ENCODE measurements around the gene APOL5.
"Not testable (repeated sequence)": the region's sequence is repeated elsewhere in the genome, so short reads cannot be mapped to it uniquely, and the experiment has no call there.

APOL5 gene, protein sequence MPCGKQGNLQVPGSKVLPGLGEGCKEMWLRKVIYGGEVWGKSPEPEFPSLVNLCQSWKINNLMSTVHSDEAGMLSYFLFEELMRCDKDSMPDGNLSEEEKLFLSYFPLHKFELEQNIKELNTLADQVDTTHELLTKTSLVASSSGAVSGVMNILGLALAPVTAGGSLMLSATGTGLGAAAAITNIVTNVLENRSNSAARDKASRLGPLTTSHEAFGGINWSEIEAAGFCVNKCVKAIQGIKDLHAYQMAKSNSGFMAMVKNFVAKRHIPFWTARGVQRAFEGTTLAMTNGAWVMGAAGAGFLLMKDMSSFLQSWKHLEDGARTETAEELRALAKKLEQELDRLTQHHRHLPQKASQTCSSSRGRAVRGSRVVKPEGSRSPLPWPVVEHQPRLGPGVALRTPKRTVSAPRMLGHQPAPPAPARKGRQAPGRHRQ

DNA sequence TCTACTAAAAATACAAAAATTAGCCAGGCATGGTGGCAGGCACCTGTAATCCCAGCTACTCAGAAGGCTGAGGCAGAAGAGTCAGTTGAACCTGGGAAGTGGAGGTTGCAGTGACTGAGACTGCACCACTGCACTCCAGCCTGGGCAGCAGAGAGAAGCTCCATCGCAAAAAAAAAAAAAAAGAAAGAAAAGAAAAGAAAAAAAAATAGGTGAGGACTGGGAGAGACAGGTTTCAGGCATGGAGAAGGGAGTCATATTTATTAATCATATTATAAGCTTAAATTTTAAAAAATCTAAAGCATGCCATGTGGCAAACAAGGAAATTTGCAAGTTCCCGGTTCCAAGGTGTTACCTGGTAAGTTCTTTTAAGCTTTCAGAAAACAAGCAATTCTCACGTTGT lies at the start of gene APOL5:
Gene APOL5, plus strand, starts transcription at position 301 of the 400 bp plus-strand sequence. Its CDS starts 0 bp downstream, at position 301.
- DNase-seq: no peak

DNA sequence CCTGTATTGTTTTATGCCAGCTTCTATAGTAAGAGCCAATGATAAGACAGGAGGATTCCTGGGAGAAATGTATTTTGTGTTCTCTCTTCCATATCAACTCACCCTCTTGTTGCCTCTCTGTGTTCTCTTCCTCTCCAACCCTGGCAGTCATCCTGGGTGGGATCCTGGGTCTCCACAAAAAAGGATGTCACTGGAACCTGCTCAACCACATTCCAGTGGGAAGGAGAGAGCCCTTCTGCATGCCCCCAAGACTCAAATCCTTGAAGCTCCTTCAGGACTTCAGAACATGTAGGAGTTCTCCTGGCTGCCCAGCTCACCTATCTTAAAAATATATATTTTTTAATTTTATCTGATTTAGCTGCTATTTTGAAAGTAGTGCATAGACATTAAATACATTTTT lies 43.3 kb upstream of the APOL5 start:
- no peak for DNase-seq

DNA sequence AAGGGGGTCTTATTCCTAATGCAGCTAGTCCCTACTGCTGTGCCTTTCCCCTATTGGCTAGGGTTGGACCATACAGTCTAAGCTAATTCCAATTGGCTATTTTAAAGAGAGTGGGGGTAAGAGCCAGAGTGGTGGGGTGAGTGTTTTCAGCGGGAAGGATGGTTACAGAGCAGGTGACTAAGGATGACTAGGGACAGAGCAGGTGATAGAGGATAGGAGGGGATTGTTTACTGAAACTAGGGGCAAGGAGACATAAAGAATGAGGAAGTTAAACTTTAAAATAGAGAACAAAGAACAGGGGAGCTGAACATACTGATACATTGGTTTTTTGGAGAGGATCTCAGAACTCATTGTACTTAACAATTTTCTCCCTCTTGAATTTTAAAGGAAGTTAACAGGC lies 41.6 kb upstream of the APOL5 start:
- DNase-seq: not testable (repeated sequence)

DNA sequence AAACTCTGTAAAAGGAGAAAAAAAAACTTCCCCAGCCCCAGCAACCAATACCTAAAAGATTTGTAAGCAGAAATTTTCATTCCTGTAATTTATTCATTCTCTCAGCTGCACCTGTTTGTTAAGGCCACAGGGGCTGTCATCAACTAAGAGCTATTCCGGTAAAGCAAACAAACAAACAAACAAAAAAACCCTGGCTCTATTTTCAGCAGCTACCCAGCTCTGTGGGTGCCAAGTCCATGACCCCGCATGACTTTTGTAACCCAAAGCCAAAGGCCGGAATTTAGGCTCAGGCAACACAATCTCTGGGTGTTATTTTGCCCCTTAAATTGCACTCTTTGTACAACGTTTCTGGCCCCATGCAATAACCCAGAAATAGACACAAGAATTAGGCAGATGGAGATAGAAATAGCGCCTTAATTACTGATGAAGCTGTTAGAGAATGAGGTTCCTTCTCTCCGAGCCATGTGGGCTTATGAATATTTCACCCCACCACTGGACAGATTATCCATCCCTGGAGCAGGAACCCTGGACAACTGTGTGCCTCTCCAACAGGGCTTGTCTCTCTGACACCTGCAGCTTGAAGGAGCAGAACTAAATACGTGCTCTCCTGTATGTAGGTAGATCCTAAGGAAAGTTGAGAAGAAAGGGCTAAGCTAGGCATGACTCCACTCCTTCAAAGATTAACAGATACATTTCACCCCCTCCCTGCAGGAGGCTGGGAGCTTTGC lies 40.0 kb upstream of the APOL5 start:
- DNase-seq: no peak

DNA sequence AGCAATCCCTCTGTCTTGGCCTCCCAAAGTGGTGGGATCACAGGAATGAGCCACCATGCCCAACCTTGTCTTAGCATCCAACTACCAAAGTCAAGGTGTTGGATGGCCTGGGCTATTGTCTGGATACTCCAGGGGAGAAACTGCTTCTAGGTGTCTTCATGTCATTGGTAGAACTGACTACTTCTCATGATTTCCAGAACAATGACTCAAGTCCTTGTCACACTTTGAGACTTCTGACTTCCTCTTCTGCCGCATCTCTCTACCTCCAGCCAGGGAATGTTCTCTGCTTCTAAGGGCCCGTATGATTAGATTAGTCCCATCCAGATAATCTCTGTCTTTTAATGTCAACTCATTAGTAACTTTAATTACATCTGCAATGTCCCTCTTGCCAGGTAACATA lies 38.8 kb upstream of the APOL5 start:
- DNase-seq: no peak

DNA sequence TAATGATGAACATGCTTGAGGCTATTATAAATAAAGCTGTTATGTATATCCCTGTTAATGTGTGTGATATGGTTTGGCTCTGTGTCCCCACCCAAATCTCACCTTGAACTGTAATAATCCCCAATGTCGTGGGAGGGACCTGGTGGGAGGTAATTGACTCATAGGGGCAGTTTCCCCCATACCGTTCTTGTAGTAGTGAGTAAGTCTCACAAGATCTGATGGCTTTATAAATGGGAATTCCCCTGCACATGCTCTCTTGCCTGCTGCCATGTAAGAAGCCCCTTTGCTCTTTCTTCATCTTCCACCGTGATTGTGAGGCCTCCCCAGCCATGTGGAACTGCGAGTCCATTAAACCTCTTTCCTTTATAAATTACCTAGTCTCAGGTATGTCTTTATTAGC lies 38.2 kb upstream of the APOL5 start:
- not testable (repeated sequence) for DNase-seq

DNA sequence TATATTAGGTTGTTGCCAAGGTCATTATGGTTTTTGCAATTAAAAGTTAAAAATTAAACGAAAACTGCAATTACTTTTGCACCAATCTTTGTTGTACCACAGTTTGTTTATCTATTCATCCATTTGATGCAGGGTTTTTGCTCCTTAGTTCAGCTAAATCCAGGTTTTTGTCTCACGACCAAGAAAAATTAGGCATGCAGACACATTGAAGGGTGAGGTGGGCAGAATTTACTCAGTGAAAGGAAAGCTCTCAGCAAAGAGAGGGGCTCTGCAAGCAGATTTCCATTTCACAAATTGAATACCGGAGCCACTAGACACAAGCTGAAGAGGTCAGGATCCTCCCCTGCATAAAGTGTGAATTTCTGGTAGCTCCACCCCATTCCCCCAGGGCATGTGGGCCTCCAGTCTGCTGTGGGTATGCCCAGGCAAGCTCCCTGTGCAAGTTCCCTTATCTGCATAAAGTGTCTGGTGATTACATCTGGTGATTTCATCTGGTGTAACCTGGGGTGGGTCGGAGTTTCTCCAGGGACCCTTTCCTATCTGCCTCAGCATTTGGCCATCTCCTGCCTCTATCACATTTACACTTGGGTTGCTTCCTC lies 36.1 kb upstream of the APOL5 start:
- DNase-seq: no peak

DNA sequence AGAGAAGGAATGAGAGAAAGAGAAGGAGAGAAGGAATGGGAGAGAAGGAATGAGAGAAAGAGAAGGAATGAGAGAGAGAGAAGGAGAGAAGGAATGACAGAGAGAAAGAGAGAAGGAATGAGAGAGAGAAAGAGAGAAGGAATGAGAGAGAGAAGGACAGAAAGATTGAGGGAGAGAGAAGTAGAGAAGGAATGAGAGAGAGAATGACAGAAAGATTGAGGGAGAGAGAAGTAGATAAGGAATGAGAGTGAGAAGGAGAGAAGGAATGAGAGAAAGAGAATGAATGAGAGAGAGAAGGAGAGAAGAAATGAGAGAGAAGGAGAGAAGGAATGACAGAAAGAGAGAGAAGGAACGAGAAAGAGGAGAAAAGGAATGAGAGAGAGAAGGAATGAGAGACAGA lies 34.1 kb upstream of the APOL5 start:
- DNase-seq: no peak

DNA sequence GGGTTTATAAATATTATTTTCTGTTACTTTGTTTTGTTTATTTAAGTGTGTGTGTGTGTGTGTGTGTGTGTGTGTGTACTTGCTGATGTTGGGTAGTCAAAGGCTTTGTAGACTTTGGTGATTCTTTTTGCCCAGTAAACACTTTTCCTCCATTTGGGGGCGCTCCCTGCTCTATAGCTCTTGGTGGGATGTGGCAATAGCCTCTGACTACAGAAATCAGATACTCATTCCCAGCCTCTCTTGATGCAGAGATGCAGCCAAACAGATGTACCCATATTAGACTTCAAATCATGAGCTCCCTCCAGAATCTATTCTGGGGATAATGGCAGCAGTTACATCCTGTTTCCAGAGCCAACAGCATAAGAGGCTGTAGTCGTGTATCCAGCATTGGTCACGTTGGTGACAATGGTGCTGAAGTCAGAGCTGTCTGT lies 33.4 kb upstream of the APOL5 start:
- no peak for DNase-seq

DNA sequence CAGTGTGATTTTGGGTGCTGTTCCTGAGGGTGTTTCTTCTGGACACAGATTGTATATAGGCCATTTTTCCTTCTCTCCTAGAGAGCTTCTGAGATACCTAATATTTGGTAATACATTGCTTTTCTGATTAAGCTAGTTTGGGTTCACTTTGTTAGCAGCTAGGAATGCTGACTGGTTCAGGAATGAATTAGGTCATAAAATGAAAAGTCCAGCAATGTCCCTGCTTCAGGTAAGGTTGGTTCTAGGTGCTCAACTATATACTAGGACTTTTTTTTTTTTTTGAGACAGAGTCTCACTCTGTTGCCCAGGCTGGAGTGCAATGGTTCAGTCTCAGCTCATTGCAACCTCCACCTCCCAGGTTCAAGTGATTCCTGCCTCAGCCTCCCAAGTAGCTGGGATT lies 32.9 kb upstream of the APOL5 start:
- DNase-seq: no peak

DNA sequence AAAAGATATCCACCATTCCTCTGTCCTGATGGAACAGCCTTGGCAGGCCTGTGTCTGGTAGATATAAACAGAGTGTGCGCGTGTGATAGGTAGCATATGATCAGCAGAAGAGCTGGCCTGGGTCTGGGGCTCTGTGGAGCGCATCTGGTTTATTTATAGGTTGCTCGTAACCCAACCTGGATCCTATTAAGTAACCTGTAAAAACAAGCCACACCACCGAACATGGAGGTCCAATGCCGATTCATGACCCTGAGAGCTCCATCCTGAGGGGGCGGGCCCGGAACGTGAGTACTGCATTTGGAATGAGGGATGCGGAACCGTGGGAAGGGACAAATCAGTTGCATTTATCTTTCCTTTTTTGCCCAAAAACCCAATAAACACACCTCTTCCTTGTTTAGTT lies 31.9 kb upstream of the APOL5 start:
- no peak for DNase-seq

DNA sequence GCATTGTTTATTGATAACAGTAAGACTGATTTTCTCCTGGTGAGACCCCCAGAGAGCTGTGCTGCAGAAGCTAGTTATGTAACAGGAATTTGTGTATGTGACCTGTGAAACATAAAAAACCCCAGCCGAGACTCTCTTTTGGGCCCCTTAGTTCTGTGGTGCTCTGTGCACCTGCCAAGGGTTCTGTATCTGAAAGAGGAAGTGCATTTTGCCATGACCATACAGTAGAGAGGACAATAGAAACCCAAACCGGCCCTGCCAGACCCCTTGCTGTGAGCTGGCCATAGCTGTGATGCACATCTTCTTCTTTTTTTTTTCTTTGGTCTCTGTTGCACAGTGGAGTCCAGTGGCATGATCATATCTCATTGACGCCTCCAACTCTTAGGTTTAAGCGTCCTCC lies 31.4 kb upstream of the APOL5 start:
- DNase-seq: no peak

DNA sequence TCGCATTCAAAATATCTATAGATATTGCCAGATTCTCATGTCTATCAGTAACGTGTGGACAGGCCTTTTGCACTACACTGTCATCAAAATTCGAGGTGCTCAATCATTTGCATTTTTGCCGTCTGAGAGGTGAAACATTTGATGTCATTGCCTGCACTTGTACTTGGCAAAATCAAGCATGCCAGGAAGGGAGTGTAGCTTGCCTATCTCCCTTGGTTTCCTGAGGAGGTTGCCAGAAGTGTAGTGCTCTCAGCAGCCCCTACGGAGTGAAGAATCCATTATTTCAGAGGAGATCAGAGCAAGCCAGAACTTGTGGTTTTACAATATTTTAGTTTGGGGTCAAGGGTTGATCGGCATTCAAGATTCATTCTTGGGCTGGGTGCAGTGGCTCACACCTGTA lies 30.2 kb upstream of the APOL5 start:
- DNase-seq: no peak

DNA sequence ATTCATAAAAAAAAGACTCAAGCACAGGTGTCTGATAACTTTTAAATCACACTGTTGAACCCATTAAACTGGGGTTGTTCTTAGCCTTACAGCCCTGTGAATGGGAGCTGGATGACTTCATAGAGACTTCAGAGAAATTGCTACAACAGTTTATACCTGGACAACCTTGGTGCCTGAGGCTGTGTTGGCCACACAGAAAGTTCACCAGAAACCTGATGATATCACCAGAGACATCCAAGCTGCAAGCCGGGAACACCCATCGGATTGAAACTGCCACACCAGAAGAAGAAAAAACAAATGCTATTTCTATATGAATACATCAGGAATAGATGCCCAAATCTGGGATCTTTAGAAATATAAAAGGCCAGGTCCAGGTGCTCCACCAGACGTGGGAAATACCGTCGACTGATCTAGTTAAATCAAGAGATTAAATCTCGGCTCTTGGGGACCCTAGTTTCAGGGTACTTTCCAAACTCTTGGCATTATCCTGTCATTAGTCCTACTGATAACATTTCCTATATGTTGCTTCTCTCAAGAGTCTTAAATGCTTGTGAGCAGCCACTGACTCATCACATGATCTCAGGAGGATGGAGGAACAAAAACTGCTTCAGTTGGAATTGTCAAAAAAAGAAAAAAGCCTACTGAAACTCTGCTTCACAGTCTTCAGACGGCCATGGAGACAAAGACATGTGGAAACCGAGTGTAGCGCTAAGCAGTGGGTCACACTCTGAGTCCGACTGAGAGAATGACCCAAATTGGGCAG lies 28.6 kb upstream of the APOL5 start:
- no peak for DNase-seq

DNA sequence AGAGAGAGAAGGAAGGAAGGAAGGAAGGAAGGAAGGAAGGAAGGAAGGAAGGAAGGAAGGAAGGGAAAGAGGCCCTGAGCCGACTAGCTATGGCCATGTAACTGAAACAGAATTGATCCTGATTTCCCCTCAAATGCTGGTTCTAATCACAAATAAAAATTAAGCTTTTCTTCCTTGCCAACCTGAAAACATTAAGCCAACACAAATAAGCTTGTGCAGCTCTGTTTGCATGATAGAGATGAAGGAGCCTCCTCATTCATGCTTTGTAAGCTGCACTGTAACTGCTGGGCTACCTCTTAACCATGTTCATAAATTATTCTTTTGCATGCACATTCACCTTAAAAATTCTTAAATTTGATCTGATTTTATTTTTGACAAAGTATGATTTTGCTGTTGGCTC lies 27.7 kb upstream of the APOL5 start:
- DNase-seq: no peak

DNA sequence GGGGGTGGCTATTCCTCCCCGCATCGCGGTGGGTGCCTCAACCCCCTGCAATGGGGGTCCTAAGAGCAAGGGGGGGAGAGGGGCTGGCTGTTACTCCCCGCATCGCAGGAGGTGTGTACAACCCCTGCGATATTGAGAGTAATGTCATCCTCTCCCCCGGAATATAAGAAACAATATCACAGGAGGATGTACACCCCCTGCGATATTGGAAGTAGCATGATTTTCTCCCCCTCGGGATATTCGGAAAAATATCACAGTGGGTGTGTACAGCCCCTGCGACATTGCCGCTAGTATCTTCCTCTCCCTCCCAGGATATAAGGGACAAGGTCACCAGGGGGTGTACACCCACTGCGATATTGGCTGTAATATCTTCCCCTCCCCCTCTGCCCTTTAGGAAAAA lies 22.5 kb upstream of the APOL5 start:
- DNase-seq: no peak

DNA sequence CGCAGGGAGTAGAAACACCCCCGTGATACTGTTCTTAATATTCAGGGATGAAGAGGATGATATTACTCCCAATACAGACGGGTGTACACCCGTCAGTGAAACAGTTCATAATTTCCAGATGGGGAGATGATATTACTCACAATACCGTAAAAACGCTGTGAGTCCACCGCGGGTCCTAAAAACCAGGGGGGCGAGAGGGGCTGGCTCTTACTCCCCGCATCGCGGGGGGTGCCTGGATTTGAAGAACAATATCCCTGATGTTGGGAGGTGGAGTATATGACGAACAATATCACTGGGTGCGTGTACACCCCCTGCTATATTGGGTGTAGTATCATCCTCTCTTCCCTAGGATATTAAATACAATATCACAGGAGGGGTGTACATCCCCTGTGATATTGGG lies 20.5 kb upstream of the APOL5 start:
- no peak for DNase-seq

DNA sequence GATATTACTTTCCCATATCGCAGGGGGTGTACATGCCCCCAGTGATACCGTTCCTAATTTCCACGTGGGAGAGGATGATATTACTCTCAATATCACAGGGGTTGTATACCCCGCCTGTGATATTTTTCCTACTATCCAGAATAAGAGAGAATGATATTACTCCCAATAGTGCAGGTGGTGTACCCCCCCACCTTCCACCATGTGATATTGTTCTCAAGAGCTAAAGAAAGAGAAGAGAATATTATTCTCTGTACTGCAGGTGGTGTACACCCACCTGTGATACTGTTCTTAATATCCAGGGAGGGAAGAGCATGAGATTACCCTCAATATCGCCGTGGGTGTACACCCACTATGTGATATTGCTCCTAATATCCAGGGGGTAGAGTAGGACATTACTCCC lies 17.8 kb upstream of the APOL5 start:
- DNase-seq: not testable (repeated sequence)

DNA sequence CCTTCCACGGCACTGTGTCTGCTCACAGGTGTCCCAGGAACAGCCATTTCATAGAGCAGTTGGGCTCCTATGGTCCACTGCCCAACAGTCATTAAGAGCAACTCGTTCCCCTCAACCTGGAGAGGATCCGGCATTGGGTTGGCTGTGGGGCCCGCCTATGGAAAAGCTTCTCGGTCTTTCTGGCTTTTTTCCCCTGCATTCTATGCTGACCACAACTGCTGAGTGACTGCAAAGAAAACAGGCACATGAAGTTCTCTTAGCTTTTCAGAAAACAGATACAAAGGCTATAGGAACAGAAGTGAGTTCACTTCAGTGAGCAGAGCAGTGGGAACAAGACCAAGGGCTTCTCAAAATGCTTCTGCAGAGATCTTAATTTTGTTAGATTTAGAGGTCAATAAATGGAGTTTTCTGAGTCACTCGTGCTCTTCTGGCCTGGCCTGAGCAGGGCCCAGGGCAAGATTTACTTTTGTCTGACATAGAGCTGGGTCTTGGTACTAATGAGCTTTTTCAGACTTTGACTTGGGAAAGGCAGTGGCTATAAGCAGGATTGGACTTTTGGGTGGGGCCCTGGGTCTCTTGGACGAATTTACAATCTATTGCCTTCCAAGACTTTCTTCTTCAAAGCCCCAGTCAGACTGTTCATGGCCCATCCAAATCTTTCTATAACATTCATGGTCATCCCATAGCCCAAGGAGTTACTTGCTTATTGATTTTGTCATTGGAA lies 13.6 kb upstream of the APOL5 start:
- DNase-seq: no peak

DNA sequence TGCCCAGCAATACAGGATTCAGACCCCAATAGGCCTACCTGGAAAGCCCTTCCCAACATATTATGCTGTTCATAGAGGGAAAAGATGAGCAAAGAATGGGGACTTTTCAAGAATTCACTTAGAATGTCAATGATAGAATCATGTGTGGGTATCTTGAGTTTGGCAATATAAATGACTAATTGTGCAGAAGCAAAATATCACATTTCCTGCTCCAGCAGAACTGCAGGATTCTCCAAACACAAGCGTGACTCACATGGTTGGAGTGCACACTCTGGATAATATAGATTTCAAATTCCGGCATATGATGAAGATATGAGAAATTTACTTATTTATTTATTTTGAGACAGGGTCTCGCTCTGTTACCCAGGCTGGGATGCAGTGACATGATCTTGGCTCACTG lies 12.5 kb upstream of the APOL5 start:
- no peak for DNase-seq

DNA sequence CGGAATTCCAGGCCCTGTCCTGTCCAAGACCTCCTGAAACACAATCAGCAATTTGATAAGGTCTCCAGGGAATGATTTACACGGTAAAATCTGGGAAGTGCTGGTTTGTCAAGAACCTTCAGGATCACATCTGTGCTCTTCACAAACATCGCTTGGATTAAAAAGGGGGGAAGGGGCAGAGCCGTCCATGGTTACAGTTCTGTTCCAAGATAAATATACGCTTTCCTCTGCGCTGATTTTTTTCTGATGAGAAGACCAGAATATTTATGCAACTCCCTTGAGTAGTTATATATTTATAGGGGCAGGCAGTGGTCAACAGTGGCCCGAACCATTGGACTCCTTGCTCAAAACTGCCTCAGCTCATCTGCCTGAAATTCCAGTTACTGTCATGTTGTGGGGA lies 9.2 kb upstream of the APOL5 start:
- DNase-seq: no peak

DNA sequence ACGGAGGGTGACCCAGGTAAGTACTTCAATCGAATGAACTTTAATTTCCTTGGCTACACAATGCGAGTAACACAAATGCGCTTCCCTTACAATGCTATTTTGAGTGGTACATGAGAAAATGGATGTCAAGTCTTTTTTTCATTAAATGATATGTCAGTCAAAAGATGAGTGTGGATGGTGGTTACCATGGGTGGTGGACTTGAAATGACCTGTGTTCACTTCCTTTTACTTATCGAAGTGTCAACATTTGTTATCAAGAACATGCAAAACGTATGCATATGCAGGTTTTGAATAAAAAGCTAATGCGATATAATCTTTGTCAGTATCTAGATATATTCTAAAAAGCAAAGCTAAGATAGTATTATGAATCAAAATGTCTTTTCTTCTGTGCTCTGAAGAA lies 8.8 kb upstream of the APOL5 start:
- DNase-seq: no peak

DNA sequence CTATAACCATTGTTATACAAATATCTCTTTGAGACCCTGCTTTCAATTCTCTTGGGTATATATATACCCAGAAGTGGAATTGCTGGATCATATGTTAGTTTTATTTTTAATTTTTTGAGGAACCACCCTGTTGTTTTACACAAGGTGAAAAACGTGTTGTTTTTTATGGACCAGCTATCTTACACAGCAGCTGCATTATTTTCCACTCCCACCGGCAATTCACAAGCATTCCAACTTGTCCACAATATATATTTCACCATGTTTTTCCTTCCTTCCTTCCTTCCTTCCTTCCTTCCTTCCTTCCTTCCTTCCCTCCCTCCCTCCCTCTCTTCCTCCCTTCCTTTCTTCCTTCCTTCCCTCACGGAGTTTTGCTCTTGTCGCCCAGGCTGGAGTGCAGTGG lies 6.3 kb upstream of the APOL5 start:
- DNase-seq: no peak

All from CD4-positive, alpha-beta T cell treated with Interleukin-6 for 4 hours (primary cell).